ENCODE results near the gene EPN2.

DNA sequence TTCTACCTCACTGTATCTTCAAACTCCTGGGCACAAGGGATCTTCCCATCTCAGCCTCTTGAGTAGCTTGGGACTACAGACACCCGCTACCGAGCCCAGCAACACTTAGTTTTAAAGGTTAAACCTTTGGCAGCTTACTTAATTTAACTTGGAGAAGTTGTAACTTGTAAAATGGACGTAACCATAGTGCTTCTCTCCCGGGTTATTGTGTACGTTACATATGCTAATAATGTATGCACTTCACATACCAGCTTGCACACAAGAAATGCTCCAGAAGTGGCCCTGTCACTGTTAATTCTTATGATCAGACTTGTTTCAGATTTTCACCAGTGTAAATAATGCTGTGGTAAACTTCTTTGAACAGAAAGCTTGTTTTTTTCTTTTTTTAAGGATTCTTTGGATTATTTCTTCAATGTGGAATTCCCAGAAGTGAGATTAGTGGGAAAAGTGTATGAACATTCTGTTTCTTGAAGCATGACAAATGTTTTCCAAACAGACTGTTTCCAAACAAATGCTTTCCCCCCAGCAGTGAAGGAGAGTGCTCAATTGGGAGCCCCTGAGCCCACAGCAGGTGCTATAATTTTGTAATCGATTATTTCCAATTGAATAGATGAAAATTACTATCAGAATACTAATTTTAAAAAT lies 61.5 kb downstream of the EPN2 start:
- TF ChIP-seq, protein P1, sequence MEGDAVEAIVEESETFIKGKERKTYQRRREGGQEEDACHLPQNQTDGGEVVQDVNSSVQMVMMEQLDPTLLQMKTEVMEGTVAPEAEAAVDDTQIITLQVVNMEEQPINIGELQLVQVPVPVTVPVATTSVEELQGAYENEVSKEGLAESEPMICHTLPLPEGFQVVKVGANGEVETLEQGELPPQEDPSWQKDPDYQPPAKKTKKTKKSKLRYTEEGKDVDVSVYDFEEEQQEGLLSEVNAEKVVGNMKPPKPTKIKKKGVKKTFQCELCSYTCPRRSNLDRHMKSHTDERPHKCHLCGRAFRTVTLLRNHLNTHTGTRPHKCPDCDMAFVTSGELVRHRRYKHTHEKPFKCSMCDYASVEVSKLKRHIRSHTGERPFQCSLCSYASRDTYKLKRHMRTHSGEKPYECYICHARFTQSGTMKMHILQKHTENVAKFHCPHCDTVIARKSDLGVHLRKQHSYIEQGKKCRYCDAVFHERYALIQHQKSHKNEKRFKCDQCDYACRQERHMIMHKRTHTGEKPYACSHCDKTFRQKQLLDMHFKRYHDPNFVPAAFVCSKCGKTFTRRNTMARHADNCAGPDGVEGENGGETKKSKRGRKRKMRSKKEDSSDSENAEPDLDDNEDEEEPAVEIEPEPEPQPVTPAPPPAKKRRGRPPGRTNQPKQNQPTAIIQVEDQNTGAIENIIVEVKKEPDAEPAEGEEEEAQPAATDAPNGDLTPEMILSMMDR (IDR thresholded peaks at IDR 0.05), result no peak
- TF ChIP-seq POLR2A (IDR thresholded peaks at IDR 0.05), result no peak

Measured in adrenal gland (tissue), 5 donors.